Measurements from ENCODE around the gene FAAH2.
"Not testable (repeated sequence)": the region's sequence is repeated elsewhere in the genome, so short reads cannot be mapped to it uniquely, and the experiment has no call there.

The FAAH2 gene

GRCh38 chrX:57394162-57394561 is 107.7 kb downstream of the FAAH2 start:
- DNase-seq (ENCODE audit: low read depth): not testable (repeated sequence)

GRCh38 chrX:57403191-57403590 is 116.7 kb downstream of the FAAH2 start:
- not testable (repeated sequence) for DNase-seq (ENCODE audit: low read depth)

- DNase-seq (ENCODE audit: low read depth): no peak
Measured at GRCh38 chrX:57406149-57406548, 119.6 kb downstream of the FAAH2 start.

DNA sequence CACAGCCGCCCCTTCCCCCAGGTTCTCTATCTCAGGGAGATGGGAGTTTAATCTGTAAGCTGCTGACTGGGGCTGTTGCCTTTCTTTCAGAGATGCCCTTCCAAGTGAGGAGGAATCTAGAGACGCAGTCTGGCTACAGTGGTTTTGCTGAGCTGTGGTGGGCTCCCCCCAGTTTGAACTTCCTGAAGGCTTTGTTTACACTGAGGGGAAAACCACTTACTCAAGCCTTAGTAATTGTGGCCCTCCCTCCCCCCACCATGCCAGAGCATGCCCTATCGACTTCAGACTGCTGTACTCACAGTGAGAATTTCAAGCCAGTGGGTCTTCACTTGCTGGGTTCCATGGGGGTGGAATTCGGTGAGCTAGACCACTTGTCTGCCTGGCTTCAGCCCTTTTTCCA is 131.3 kb downstream of the FAAH2 start:
- DNase-seq (ENCODE audit: low read depth): no peak

GRCh38 chrX:57422289-57422688 is 135.8 kb downstream of the FAAH2 start:
- DNase-seq (ENCODE audit: low read depth): no peak

DNA sequence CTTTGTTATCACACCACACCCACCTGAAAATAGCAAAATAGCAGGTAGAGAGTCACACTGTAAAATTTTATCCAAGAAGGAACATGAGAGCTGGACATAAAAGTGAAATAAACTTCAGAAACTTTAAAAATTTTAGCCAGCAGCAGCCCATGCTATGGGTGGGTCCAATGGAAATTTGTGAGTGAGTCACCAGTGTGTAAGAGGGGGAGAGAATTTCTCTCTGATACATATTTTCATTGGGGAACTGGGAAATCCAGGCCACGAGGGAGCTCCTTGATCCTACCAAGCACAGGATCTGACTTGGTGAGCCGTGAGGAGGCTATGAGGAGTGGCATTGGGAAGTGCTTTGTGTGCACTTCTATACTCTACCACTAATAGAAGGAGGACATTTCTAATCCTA is 136.3 kb downstream of the FAAH2 start:
- DNase-seq (ENCODE audit: low read depth): no peak

DNA sequence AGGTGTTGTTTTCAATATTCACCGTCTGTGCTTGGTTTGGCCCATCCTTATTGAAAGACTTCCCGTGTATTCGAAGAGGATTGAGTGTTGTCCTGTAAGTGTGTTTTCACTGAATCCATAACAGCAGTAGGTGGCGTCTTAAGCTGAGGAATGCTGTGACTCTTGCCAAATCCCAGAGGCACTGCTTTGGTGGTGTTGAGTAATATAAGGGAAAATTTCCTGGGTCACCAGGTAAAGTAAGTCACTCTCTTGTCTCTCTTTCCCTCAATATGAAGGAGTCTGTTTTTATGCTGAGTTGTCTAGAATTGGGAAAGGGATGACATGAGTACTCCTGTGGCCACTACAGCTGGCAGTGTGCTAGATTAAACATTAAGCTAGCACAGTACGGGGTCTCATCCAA is 158.6 kb downstream of the FAAH2 start:
- no peak for DNase-seq (ENCODE audit: low read depth)

DNA sequence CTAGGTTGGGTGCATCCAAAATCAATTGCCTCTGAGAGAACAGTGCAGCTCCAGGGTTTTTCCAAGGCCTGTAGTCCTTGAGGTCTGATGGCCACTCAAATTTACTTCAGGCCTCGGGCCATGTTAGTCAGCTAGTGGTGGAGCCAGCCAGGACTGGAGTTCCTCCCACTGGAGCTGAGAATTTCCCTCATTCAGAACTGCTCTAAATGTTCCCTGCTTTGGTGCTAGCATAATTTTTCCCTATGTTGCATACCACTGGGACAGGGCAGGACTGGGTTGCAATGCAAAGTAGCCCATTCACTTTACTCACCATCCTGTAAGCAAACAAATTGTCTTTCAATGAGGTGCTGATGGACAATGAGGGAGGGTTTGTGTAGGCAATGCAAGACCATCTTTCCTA is 159.3 kb downstream of the FAAH2 start:
- DNase-seq (ENCODE audit: low read depth): no peak

DNA sequence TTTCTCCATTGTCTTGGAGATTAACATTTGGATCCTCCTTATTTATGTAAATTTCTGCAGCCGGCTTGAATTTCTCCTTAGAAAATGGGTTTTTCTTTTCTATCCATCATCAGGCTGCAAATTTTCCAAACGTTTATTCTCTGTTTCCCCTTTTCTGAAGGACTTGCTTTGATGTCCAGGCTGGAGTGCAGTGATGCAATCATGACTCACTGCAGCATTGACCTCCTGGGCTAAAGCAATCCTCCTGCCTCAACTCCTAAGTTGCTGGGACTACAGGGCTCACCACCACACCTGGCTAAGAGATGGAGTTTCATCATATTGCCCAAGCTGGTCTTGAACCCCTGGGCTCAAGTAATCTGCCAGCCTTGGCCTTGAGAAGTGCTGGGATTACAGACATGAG is 161.3 kb downstream of the FAAH2 start:
- DNase-seq (ENCODE audit: low read depth): no peak

DNA sequence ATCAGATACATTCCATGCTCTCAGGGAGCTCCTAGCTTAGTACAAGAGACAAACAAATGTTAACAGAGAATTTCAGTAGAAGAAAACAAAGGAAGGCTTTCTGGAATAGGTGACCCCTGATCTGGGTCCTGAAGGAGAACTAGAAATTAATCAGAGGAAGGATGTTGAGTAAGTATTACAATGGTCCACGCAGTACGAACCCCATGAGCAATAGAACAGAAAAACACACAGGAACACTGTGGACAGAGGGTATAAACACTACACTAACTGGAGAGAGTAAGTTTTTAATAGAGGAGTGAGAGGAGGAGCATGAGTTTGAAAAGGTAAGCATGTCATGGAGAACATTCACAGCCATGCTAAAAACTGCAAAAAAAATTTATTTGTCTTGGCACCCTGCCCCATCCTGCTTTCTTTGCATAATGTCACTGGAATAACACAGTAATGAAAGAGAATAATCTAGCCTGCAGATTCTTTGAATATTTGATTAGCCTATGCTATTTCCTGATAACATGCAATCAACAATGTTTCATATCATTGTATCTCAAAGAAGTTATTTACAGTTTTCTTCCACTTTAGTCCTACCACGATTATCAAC is 165.0 kb downstream of the FAAH2 start:
- no peak for DNase-seq (ENCODE audit: low read depth)

GRCh38 chrX:57453901-57454300 is 167.4 kb downstream of the FAAH2 start:
- DNase-seq (ENCODE audit: low read depth): no peak

DNA sequence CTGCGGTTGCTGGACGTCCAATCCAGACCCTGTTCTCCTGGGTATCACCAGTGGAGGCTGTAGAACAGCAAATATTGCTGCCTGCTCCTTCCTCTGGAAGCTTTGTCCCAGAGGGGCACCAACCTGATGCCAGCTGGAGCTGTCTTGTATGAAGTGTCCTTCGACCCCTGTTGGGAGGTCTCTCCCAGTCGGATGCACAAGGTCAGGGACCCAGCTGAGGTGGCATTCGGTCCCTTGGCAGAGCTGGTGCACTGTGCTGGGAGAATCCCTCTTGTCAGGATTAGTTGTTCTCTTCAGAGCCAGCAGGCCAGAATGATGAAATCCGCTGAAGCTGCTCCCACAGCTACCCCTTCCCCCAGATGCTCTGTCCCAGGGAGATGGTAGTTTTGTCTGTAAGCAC is 195.0 kb downstream of the FAAH2 start:
- no peak for DNase-seq (ENCODE audit: low read depth)

DNA sequence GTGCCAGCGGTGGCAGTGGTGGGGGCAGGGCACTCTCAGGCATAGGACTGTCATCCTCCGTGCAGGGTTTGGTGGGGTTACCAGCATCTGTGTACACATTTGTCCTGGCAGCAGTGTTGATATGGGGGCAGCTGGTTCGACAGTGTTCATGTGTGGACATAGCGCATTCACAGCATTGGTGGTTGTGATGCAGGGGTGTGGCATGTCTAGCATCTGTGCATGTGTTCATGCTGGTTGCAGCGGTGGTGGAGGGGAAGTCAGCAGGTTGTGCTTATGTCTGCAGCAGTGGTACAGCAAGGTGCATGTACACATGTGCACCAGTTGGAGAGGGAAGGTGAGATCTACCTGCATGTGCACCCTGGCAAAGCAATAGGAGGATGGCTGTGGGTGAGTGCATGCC is 230.0 kb downstream of the FAAH2 start:
- DNase-seq (ENCODE audit: low read depth): no peak

GRCh38 chrX:57519578-57520118 is 233.1 kb downstream of the FAAH2 start:
- no peak for DNase-seq (ENCODE audit: low read depth)

DNA sequence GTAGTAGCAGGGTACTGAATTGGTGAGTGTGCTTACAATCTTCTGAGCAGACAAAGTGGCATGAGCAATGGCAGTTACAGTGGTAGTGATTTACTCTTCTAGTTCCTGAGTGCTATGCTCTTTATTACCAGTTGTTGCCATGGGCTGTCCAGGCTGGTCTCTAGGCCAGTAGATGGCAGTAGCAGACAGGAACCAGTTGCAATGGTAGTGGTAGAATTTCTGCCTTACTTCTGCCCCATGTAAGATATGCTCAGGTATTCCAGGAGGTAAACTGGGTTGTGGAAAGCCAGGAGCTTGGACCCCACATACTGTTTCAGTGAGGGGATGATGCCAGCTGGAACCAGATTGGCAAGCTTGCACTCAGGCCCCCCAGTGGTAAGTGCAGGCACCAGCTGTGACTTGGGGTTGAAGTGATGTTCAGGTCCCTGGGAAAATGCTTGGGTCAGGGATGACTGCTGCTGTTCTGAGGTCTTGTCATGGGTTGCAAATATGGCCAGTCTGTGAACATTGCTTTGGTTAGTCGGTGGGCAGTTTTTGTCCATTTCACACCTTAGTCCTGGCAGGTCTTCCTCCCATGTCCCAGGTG is 242.3 kb downstream of the FAAH2 start:
- DNase-seq (ENCODE audit: low read depth): no peak
